ENCODE data around the gene CTRB1.

DNA sequence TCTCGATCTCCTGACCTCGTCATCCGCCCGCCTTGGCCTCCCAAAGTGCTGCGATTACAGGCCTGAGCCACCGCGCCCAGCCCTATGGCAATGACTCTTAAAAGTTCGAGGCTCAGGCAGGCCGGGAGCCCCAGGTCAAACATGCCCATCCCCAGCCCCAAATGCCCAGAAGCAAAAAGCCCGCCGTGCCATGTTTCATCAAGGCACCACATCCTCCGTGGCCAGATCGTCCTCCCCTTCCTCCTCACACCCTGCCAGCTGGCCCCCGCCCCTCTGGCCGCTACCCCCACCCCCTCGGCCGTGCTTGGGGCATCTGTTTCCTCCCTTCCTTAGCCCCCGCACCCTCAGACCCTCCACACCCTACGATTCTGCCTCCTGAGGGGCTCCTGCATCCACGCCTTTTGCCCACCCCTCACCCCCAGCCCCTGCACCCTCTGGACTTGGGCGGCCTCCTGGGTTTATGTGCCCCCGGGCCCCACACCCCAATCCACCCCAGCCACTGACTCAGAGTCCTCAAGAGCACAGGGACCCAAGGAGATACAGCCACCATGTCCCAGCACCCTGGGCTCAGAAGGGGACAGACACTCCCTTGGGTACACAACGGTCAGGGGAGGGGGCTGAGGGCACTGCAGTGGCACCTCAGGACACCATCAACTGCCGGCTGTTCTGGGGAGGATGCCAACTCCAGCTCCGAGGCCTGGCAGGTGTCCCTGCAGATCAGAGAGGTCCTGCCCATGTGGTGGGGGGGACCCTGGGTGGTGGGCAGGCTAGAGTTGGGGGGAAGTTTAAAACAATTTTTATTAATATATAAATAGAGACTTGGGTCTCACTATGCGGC is 7.1 kb downstream of the CTRB1 start:
- TF ChIP-seq, protein P1, sequence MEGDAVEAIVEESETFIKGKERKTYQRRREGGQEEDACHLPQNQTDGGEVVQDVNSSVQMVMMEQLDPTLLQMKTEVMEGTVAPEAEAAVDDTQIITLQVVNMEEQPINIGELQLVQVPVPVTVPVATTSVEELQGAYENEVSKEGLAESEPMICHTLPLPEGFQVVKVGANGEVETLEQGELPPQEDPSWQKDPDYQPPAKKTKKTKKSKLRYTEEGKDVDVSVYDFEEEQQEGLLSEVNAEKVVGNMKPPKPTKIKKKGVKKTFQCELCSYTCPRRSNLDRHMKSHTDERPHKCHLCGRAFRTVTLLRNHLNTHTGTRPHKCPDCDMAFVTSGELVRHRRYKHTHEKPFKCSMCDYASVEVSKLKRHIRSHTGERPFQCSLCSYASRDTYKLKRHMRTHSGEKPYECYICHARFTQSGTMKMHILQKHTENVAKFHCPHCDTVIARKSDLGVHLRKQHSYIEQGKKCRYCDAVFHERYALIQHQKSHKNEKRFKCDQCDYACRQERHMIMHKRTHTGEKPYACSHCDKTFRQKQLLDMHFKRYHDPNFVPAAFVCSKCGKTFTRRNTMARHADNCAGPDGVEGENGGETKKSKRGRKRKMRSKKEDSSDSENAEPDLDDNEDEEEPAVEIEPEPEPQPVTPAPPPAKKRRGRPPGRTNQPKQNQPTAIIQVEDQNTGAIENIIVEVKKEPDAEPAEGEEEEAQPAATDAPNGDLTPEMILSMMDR (conservative IDR thresholded peaks at IDR 0.05 in 1 of 2, IDR thresholded peaks at IDR 0.05 in 1 of 2; ENCODE audit: extremely low read depth in 1 of 2, insufficient read depth in 1 of 2, low read depth in 1 of 2, low read length in 2 of 2): no peak
- no peak for TF ChIP-seq EZH2 (IDR thresholded peaks at IDR 0.05; ENCODE audit: borderline replicate concordance, low read length)

Measured in mammary epithelial cell (primary cell).